Measurements from ENCODE around the gene MS4A7. TPM values are rescaled to one million over a fixed set of nuclear protein-coding genes. Genes with fewer than 3 reads are reported as not detected.
A peak's percentile ranks its signal among the peaks of the same experiment; 100 is the strongest.

The MS4A7 gene
- total RNA-seq, 3 donors from 2014 or later (not counting 1 experiment from before 2014, with no cell fraction given) = 4.8 to 44.3 (median 8.0) TPM

DNA sequence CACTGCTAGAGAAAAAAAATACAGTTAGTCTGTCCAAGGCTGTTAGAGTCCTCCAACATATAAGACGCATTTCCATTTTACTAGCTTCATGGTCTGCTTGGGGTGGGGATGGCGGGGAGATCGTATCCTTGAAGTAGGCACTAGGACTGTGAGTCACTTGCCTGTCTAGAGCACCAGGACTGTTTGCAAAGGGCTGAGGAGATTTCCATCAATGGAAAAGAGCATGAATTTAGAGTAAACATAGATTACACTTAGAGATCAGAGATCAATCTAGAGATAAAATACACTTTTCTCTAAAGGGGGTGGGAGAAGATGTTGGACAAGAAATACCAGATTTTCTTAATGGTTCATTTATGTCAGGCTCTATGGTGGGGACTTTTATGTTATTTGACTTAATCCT is 1.7 kb upstream of the MS4A7 start:
- H3K9me3 Mint-ChIP-seq = no peaks in the 10 kb centered on the region
- no peaks in the 10 kb centered on the region for H3K27me3 ChIP-seq (ENCODE audit: control insufficient read depth, insufficient read depth, low read length)
- no peak overlapping the region for H3K4me3 Mint-ChIP-seq
- peaks cover 0 to 10% of the 10 kb centered on the region in 2 donors for H3K27me3 Mint-ChIP-seq (ENCODE audit: low read depth in 2 of 2)
- 90% methylated on average over 3 of the region's 3 CpGs for WGBS (ENCODE audit: insufficient coverage)
- no peak overlapping the region for H3K27ac ChIP-seq (ENCODE audit: low read length)
- H3K27ac Mint-ChIP-seq = no peak overlapping the region
- no peaks in the 10 kb centered on the region for H3K36me3 ChIP-seq (ENCODE audit: control insufficient read depth, insufficient read depth, low read length)
- no peak overlapping the region for H3K4me3 ChIP-seq (ENCODE audit: low read length)
- DNase-seq (no peak), ATAC-seq (no peak)
- H3K9me3 ChIP-seq (ENCODE audit: control insufficient read depth, insufficient read depth, low read length) = no peaks in the 10 kb centered on the region
- H3K4me1 ChIP-seq (ENCODE audit: control insufficient read depth, insufficient read depth, low read length) = peaks cover 9% of the 10 kb centered on the region
- no peaks in the 10 kb centered on the region for H3K36me3 Mint-ChIP-seq
- no peak for TF ChIP-seq CTCF (IDR thresholded peaks at IDR 0.05)
- intact Hi-C loops (cut with micrococcal nuclease) = no loop called here
- peaks cover 6 to 9% of the 10 kb centered on the region in 2 donors for H3K4me1 Mint-ChIP-seq

DNA sequence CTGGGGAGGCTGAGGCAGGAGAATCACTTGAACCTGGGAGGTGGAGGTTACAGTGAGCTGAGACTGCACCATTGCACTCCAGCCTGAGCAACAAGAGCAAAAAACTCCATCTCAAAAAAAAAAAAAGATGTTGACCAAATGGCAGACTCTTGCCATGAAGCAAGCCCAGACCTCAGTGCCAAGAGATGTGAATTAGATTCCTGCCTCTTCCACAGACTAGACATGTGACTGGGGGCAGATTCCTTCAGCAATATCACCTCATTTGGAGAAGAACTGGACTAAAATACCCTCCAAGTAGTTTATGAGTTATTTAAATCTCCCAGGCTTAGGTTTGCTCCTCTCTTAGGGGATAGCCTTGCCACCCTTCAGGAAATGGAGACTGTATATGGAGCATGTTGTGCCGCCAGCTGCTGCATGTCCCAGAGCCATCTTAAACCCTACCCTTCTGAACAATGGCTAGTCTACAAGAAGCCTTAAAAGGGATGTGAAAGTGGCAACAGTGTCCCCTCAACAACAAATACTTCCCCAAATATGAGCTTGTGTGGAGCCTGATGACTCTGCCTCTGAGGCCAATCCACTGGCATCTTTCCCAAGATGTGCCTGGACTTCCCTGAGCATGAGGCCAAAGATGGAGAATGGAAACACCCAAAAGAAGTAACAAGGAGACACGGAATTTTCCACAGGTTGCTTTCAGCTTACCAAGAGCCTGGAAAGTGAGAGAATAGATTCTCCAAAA is 763 bp upstream of the MS4A7 start:
- H3K27me3 ChIP-seq (ENCODE audit: control insufficient read depth, insufficient read depth, low read length) = no peaks in the 10 kb centered on the region
- H3K4me1 ChIP-seq (ENCODE audit: control insufficient read depth, insufficient read depth, low read length) = peaks cover 9% of the 10 kb centered on the region
- WGBS (ENCODE audit: insufficient coverage) = 40% methylated on average over 1 of the region's 2 CpGs
- ATAC-seq (peak in 1 of 3 donors; percentile 26), DNase-seq (peak in 1 of 2 donors; percentile 18)
- H3K36me3 Mint-ChIP-seq = no peaks in the 10 kb centered on the region
- H3K36me3 ChIP-seq (ENCODE audit: control insufficient read depth, insufficient read depth, low read length) = no peaks in the 10 kb centered on the region
- no peak for TF ChIP-seq CTCF (IDR thresholded peaks at IDR 0.05)
- peaks cover 0 to 5% of the 10 kb centered on the region in 2 donors for H3K27me3 Mint-ChIP-seq (ENCODE audit: low read depth in 2 of 2)
- no peak overlapping the region for H3K27ac Mint-ChIP-seq
- intact Hi-C loops (cut with micrococcal nuclease) = no loop called here
- peak overlapping the region; percentile 58 for H3K27ac ChIP-seq (ENCODE audit: low read length)
- H3K4me3 Mint-ChIP-seq = no peak overlapping the region
- no peaks in the 10 kb centered on the region for H3K9me3 ChIP-seq (ENCODE audit: control insufficient read depth, insufficient read depth, low read length)
- H3K4me3 ChIP-seq (ENCODE audit: low read length) = no peak overlapping the region
- peaks cover 6 to 9% of the 10 kb centered on the region in 2 donors for H3K4me1 Mint-ChIP-seq
- H3K9me3 Mint-ChIP-seq = no peaks in the 10 kb centered on the region

DNA sequence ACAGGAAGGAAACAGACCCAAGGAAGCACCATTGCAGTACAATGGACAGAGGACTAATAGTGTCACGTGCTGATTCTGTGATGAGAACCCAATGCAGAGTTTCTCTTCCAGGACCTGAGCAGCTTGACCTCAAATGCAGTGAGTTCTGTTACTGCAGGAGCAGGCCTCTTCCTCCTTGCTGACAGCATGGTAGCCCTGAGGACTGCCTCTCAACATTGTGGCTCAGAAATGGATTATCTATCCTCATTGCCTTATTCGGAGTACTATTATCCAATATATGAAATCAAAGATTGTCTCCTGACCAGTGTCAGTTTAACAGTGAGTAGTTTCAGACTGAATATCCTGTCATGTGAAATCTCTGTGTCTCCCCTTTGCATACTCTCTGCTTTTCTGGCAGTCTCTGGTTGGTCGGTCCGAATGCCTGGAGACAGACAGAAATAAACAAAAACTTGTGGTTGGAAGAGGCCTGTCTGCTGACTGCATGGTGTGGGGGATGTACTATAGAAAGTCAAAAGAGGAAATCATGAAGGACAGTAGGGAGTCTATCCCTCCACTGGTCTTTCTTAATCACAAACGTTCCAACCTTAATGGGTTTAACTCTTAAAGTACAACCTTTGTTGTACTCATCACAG is 11.1 kb downstream of the MS4A7 start:
- H3K27me3 Mint-ChIP-seq (ENCODE audit: low read depth in 2 of 2) = peaks cover 0 to 4% of the 10 kb centered on the region in 2 donors

More for the DNA sequence above, 11.1 kb downstream of the MS4A7 start:
- 52% methylated on average over 4 of the region's 5 CpGs for WGBS (ENCODE audit: insufficient coverage)
- no peak overlapping the region for H3K4me3 Mint-ChIP-seq
- H3K36me3 ChIP-seq (ENCODE audit: control insufficient read depth, insufficient read depth, low read length) = no peaks in the 10 kb centered on the region
- no peak overlapping the region for H3K27ac Mint-ChIP-seq
- DNase-seq (no peak), ATAC-seq (no peak)
- no peaks in the 10 kb centered on the region for H3K9me3 ChIP-seq (ENCODE audit: control insufficient read depth, insufficient read depth, low read length)
- no peaks in the 10 kb centered on the region for H3K27me3 ChIP-seq (ENCODE audit: control insufficient read depth, insufficient read depth, low read length)
- H3K27ac ChIP-seq (ENCODE audit: low read length) = peak overlapping the region; percentile 77
- H3K4me3 ChIP-seq (ENCODE audit: low read length) = no peak overlapping the region
- peaks cover 7% of the 10 kb centered on the region for H3K4me1 ChIP-seq (ENCODE audit: control insufficient read depth, insufficient read depth, low read length)
- TF ChIP-seq CTCF (IDR thresholded peaks at IDR 0.05) = no peak
- H3K4me1 Mint-ChIP-seq = no peaks in the 10 kb centered on the region
- H3K9me3 Mint-ChIP-seq = no peaks in the 10 kb centered on the region
- H3K36me3 Mint-ChIP-seq = no peaks in the 10 kb centered on the region
- intact Hi-C loops (cut with micrococcal nuclease) = no loop called here

Measured in natural killer cell (primary cell).